ENCODE data around the gene GFOD1. TPM values are rescaled to one million over a fixed set of nuclear protein-coding genes. Genes with fewer than 3 reads are reported as not detected.

Gene GFOD1
- polyA plus RNA-seq, 1 of the 3 experiments (the other 2 are of a cell fraction) = 1.6 TPM

DNA sequence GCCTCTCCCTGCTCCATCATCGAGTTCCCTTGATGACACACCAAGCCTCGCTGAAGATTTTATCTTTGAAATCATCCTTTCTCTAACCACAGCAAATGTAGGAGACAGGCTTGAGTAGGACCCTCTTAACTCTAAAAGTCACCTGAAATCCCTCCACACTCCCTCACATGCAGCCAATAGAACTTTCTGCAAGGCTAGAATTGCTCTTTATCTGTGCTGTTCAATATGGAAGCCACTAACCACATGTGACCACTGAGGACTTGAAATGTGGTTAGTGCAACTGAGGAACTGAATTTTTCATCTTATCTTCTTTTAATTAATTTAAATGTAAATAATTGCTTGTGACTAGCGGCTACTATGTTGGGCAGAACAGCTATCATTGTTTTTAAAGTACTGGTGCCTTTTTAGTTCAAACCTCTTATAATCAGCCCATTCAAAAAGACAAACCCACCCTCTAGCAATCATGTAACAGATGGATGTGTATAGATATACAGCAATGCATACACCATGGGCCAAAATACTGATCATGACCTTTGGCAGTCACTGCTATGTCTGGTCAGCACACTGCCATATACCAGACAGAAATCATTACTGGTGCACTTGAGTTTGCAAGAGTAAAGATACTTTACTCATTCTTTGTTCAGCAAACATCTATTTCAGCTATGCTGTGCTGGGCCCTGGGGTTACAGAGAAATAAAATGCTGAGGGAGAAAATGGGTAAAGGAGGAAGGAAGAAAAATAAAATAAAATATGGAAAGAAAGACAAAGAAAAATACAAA lies 50.0 kb downstream of the GFOD1 start:
- CTCF ChIA-PET = interaction anchor here (1.4 to 1.8 kb wide), 4 partner anchors 13 to 24 kb away, joined by 3 to 8 read pairs (median 4); no protein-coding TSS in a partner anchor
- peaks cover 0 to 19% of the 10 kb centered on the region in 2 experiments; a peak in 2 of 4 replicates for H3K4me1 ChIP-seq (ENCODE audit: control insufficient read depth in 1 of 2, insufficient read depth in 2 of 2, low read depth in 1 of 2, low read length in 1 of 2)
- POLR2A ChIA-PET = no interaction called here
- TF ChIP-seq, protein P1, sequence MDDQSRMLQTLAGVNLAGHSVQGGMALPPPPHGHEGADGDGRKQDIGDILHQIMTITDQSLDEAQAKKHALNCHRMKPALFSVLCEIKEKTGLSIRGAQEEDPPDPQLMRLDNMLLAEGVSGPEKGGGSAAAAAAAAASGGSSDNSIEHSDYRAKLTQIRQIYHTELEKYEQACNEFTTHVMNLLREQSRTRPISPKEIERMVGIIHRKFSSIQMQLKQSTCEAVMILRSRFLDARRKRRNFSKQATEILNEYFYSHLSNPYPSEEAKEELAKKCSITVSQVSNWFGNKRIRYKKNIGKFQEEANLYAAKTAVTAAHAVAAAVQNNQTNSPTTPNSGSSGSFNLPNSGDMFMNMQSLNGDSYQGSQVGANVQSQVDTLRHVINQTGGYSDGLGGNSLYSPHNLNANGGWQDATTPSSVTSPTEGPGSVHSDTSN (IDR thresholded peaks at IDR 0.05) = no peak
- TF ChIP-seq GATA2 (CRISPR knock-in tag; IDR thresholded peaks at IDR 0.05) (no peak), RXRA (IDR thresholded peaks at IDR 0.05; ENCODE audit: borderline replicate concordance, low read depth) (no peak), NFIC (IDR thresholded peaks at IDR 0.05; ENCODE audit: borderline replicate concordance) (no peak), EP300 (IDR thresholded peaks at IDR 0.05; ENCODE audit: borderline replicate concordance in 1 of 2, low read depth in 1 of 2, low read length in 1 of 2) (no peak), RCOR1 (IDR thresholded peaks at IDR 0.05; ENCODE audit: low read length) (no peak), FOXJ3 (CRISPR knock-in tag; IDR thresholded peaks at IDR 0.05) (no peak), CHD2 (IDR thresholded peaks at IDR 0.05; ENCODE audit: low read length, partially characterized antibody) (no peak), GABPA (IDR thresholded peaks at IDR 0.05; ENCODE audit: low read depth) (no peak), SMC3 (IDR thresholded peaks at IDR 0.05; ENCODE audit: low read depth, low read length) (no peak), POLR2AphosphoS5 (IDR thresholded peaks at IDR 0.05; ENCODE audit: low read depth, low read length) (no peak), YY1 (IDR thresholded peaks at IDR 0.05; ENCODE audit: low read depth) (no peak), FOSL2 (IDR thresholded peaks at IDR 0.05; ENCODE audit: borderline replicate concordance, low read depth) (no peak), RFX5 (IDR thresholded peaks at IDR 0.05; ENCODE audit: low read length) (no peak)
- TF ChIP-seq, protein P2, sequence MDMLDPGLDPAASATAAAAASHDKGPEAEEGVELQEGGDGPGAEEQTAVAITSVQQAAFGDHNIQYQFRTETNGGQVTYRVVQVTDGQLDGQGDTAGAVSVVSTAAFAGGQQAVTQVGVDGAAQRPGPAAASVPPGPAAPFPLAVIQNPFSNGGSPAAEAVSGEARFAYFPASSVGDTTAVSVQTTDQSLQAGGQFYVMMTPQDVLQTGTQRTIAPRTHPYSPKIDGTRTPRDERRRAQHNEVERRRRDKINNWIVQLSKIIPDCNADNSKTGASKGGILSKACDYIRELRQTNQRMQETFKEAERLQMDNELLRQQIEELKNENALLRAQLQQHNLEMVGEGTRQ (IDR thresholded peaks at IDR 0.05; ENCODE audit: borderline replicate concordance, low read depth, low read length) = no peak
- TF ChIP-seq, protein P3, sequence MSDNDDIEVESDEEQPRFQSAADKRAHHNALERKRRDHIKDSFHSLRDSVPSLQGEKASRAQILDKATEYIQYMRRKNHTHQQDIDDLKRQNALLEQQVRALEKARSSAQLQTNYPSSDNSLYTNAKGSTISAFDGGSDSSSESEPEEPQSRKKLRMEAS (IDR thresholded peaks at IDR 0.05; ENCODE audit: low read depth) = no peak
- TF ChIP-seq, protein P4, sequence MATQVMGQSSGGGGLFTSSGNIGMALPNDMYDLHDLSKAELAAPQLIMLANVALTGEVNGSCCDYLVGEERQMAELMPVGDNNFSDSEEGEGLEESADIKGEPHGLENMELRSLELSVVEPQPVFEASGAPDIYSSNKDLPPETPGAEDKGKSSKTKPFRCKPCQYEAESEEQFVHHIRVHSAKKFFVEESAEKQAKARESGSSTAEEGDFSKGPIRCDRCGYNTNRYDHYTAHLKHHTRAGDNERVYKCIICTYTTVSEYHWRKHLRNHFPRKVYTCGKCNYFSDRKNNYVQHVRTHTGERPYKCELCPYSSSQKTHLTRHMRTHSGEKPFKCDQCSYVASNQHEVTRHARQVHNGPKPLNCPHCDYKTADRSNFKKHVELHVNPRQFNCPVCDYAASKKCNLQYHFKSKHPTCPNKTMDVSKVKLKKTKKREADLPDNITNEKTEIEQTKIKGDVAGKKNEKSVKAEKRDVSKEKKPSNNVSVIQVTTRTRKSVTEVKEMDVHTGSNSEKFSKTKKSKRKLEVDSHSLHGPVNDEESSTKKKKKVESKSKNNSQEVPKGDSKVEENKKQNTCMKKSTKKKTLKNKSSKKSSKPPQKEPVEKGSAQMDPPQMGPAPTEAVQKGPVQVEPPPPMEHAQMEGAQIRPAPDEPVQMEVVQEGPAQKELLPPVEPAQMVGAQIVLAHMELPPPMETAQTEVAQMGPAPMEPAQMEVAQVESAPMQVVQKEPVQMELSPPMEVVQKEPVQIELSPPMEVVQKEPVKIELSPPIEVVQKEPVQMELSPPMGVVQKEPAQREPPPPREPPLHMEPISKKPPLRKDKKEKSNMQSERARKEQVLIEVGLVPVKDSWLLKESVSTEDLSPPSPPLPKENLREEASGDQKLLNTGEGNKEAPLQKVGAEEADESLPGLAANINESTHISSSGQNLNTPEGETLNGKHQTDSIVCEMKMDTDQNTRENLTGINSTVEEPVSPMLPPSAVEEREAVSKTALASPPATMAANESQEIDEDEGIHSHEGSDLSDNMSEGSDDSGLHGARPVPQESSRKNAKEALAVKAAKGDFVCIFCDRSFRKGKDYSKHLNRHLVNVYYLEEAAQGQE (IDR thresholded peaks at IDR 0.05; ENCODE audit: low read depth, low read length) = no peak
- TF ChIP-seq, protein P5, sequence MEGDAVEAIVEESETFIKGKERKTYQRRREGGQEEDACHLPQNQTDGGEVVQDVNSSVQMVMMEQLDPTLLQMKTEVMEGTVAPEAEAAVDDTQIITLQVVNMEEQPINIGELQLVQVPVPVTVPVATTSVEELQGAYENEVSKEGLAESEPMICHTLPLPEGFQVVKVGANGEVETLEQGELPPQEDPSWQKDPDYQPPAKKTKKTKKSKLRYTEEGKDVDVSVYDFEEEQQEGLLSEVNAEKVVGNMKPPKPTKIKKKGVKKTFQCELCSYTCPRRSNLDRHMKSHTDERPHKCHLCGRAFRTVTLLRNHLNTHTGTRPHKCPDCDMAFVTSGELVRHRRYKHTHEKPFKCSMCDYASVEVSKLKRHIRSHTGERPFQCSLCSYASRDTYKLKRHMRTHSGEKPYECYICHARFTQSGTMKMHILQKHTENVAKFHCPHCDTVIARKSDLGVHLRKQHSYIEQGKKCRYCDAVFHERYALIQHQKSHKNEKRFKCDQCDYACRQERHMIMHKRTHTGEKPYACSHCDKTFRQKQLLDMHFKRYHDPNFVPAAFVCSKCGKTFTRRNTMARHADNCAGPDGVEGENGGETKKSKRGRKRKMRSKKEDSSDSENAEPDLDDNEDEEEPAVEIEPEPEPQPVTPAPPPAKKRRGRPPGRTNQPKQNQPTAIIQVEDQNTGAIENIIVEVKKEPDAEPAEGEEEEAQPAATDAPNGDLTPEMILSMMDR (IDR thresholded peaks at IDR 0.05) = no peak
- TF ChIP-seq, protein P6, sequence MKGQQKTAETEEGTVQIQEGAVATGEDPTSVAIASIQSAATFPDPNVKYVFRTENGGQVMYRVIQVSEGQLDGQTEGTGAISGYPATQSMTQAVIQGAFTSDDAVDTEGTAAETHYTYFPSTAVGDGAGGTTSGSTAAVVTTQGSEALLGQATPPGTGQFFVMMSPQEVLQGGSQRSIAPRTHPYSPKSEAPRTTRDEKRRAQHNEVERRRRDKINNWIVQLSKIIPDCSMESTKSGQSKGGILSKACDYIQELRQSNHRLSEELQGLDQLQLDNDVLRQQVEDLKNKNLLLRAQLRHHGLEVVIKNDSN (IDR thresholded peaks at IDR 0.05; ENCODE audit: borderline replicate concordance, low read depth) = no peak
- TF ChIP-seq, protein P7, sequence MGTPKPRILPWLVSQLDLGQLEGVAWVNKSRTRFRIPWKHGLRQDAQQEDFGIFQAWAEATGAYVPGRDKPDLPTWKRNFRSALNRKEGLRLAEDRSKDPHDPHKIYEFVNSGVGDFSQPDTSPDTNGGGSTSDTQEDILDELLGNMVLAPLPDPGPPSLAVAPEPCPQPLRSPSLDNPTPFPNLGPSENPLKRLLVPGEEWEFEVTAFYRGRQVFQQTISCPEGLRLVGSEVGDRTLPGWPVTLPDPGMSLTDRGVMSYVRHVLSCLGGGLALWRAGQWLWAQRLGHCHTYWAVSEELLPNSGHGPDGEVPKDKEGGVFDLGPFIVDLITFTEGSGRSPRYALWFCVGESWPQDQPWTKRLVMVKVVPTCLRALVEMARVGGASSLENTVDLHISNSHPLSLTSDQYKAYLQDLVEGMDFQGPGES (IDR thresholded peaks at IDR 0.05; ENCODE audit: low read depth, low read length) = no peak
- H2AFZ ChIP-seq (ENCODE audit: low read depth) = no peak overlapping the region
- H3K27ac ChIP-seq (ENCODE audit: low read depth in 2 of 2, low read length in 1 of 2) = no peak overlapping the region
- H3K4me3 ChIP-seq (ENCODE audit: low read depth in 2 of 2, low read length in 1 of 2) = no peak overlapping the region
- 59% methylated on average over 3 of the region's 3 CpGs for WGBS (ENCODE audit: low lambda C conversion rate)
- H4K20me1 ChIP-seq (ENCODE audit: insufficient read depth) = no peaks in the 10 kb centered on the region
- DNase-seq = no peak
- no peaks in the 10 kb centered on the region for H3F3A ChIP-seq (replicated peaks; ENCODE audit: insufficient read depth)
- no peaks in the 10 kb centered on the region for H3K79me2 ChIP-seq (ENCODE audit: insufficient read depth)
- no peak overlapping the region for H3K9ac ChIP-seq
- no peaks in the 10 kb centered on the region for H3K27me3 ChIP-seq (ENCODE audit: insufficient read depth)
- H3K9me3 ChIP-seq = no peaks in the 10 kb centered on the region
- H3K4me2 ChIP-seq = no peak overlapping the region
- no peaks in the 10 kb centered on the region for H3K9me2 ChIP-seq
- H3K36me3 ChIP-seq (replicated peaks in 1 of 2; ENCODE audit: control insufficient read depth in 1 of 2, insufficient read depth in 2 of 2, low read length in 1 of 2) = no peaks in the 10 kb centered on the region
